ENCODE data around the gene PISD.

The PISD gene

DNA sequence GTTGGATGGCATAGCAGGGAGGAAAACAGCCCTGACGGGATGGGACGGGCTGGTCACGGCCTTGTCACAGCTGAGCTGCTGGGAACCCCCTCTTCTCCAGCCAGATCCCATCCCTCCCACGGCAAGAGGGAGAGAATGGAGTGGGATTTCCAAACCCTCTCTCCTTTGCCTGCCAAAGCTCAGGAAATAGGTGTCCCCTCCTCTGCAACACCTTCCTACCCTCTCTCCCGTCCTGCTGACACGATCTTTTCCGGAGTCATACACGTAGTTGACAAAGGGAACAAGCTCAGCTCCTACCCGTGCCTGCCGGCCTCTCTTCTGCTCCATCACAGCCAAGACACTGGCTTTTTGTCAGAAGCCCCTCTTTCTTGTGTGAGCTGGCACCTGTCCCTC lies 48.1 kb downstream of the PISD start:
- no peak for DNase-seq
- Histone ChIP-seq H2AFZ (ENCODE audit: low read depth, low read length) (no peak overlapping the region), H2BK5ac (ENCODE audit: low read depth, low read length, poor library complexity, severe bottlenecking) (no peak overlapping the region), H3K27me3 (ENCODE audit: control insufficient read depth in 1 of 2, insufficient read depth in 1 of 2, low read length in 2 of 2) (no peaks in the 10 kb centered on the region), H3K9ac (ENCODE audit: low read length) (no peak overlapping the region), H3K36me3 (ENCODE audit: control insufficient read depth in 1 of 2, insufficient read depth in 2 of 2, low read depth in 1 of 2, low read length in 2 of 2) (peaks cover 50 to 79% of the 10 kb centered on the region in 2 experiments), H3K9me3 (ENCODE audit: control insufficient read depth, low read length) (no peaks in the 10 kb centered on the region), H3K4me3 (ENCODE audit: insufficient read depth in 1 of 2, low read depth in 1 of 2, low read length in 2 of 2) (no peak overlapping the region), H3K79me1 (replicated peaks; ENCODE audit: low read length, poor library complexity, severe bottlenecking) (peaks cover 9% of the 10 kb centered on the region), H2AK5ac (ENCODE audit: low read length, severe bottlenecking) (no peak overlapping the region), H4K91ac (ENCODE audit: low read length) (peak overlapping the region; percentile 20), H2BK15ac (ENCODE audit: low read depth, poor library complexity, severe bottlenecking) (peak overlapping the region; percentile 17), H4K8ac (ENCODE audit: low read length) (no peak overlapping the region), H3K27ac (ENCODE audit: low read length, poor library complexity, severe bottlenecking) (no peak overlapping the region), H3K18ac (ENCODE audit: low read depth in 1 of 2, low read length in 2 of 2) (no peak overlapping the region), H3K14ac (ENCODE audit: low read length in 2 of 2) (no peak overlapping the region), H2BK12ac (ENCODE audit: low read length in 2 of 2) (peak overlapping the region in 1 of 2 experiments; percentile 12), H3K23ac (ENCODE audit: low read length in 2 of 2) (no peak overlapping the region), H3K4me2 (ENCODE audit: low read length, poor library complexity, severe bottlenecking) (no peak overlapping the region), H3K4me1 (ENCODE audit: control insufficient read depth, insufficient read depth, low read depth, low read length) (peaks cover 4% of the 10 kb centered on the region), H2BK120ac (ENCODE audit: low read depth, low read length) (no peak overlapping the region), H3K4ac (ENCODE audit: low read depth in 1 of 2, low read length in 2 of 2) (peak overlapping the region in 1 of 2 experiments; percentile 30)
- WGBS, result 96% methylated on average over 7 of the region's 10 CpGs

DNA sequence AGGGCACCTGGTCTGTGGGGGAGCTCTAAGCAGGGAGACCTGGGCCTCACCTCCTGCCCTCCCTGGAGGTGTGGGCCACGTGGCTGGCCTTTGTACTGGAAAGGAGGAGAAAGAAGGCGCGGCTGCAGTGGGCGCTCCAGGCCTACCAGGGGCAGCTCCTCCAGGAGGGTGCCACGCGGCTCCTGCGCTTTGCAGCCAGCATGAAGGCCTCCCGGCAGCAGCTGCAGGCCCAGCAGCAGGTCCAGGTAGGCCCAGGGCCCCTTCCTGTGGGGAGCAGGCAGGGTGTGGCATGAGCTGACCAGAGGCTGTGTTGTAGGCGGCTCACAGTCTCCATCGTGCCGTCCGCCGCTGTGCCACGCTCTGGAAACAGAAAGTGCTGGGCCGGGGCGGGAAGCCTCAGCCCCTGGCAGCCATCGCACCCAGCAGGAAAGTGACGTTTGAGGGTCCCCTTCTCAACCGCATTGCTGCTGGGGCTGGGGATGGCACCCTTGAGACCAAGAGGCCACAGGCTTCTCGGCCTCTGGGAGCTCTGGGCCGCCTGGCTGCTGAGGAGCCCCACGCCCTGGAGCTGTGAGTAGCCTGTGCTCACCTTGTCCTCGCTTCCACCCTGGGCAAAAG lies 48.6 kb downstream of the PISD start:
- WGBS, result 95% methylated on average over 21 of the region's 23 CpGs
- Histone ChIP-seq H3K9ac (ENCODE audit: low read length) (no peak overlapping the region), H3K4ac (ENCODE audit: low read depth in 1 of 2, low read length in 2 of 2) (peak overlapping the region in 1 of 2 experiments; percentile 30), H3K18ac (ENCODE audit: low read depth in 1 of 2, low read length in 2 of 2) (no peak overlapping the region), H2BK15ac (ENCODE audit: low read depth, poor library complexity, severe bottlenecking) (no peak overlapping the region), H3K4me2 (ENCODE audit: low read length, poor library complexity, severe bottlenecking) (no peak overlapping the region), H2AK5ac (ENCODE audit: low read length, severe bottlenecking) (no peak overlapping the region), H4K91ac (ENCODE audit: low read length) (peak overlapping the region; percentile 20), H3K9me3 (ENCODE audit: control insufficient read depth, low read length) (no peaks in the 10 kb centered on the region), H3K27ac (ENCODE audit: low read length, poor library complexity, severe bottlenecking) (no peak overlapping the region), H3K36me3 (ENCODE audit: control insufficient read depth in 1 of 2, insufficient read depth in 2 of 2, low read depth in 1 of 2, low read length in 2 of 2) (peaks cover 46 to 74% of the 10 kb centered on the region in 2 experiments), H3K79me1 (replicated peaks; ENCODE audit: low read length, poor library complexity, severe bottlenecking) (peaks cover 5% of the 10 kb centered on the region), H3K14ac (ENCODE audit: low read length in 2 of 2) (no peak overlapping the region), H3K4me1 (ENCODE audit: control insufficient read depth, insufficient read depth, low read depth, low read length) (peaks cover 4% of the 10 kb centered on the region), H3K23ac (ENCODE audit: low read length in 2 of 2) (no peak overlapping the region), H2BK12ac (ENCODE audit: low read length in 2 of 2) (peak overlapping the region in 1 of 2 experiments; percentile 12), H2BK120ac (ENCODE audit: low read depth, low read length) (no peak overlapping the region), H2BK5ac (ENCODE audit: low read depth, low read length, poor library complexity, severe bottlenecking) (no peak overlapping the region), H4K8ac (ENCODE audit: low read length) (no peak overlapping the region), H3K27me3 (ENCODE audit: control insufficient read depth in 1 of 2, insufficient read depth in 1 of 2, low read length in 2 of 2) (no peaks in the 10 kb centered on the region), H2AFZ (ENCODE audit: low read depth, low read length) (no peak overlapping the region), H3K4me3 (ENCODE audit: insufficient read depth in 1 of 2, low read depth in 1 of 2, low read length in 2 of 2) (no peak overlapping the region)
- DNase-seq, result no peak

DNA sequence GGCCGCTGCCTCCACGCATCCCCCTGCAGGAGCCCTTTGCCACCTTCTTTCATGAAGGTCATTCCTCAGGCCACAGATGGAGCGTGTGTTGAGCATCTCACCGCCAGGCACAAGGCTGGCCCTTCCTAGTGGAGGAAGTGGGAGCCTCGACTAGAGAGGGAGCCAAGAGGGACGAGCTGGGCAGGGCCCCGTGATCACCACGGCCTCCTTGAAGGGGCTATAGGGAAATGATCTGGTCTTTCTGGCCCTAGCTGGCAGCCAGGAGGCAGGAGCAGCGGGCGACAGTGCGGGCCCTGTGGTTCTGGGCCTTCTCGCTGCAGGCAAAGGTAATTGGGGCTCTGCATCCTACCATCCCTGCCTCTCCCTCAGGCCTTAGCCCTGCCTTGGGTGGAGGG lies 49.1 kb downstream of the PISD start:
- 88% methylated on average over 8 of the region's 12 CpGs for WGBS

DNA sequence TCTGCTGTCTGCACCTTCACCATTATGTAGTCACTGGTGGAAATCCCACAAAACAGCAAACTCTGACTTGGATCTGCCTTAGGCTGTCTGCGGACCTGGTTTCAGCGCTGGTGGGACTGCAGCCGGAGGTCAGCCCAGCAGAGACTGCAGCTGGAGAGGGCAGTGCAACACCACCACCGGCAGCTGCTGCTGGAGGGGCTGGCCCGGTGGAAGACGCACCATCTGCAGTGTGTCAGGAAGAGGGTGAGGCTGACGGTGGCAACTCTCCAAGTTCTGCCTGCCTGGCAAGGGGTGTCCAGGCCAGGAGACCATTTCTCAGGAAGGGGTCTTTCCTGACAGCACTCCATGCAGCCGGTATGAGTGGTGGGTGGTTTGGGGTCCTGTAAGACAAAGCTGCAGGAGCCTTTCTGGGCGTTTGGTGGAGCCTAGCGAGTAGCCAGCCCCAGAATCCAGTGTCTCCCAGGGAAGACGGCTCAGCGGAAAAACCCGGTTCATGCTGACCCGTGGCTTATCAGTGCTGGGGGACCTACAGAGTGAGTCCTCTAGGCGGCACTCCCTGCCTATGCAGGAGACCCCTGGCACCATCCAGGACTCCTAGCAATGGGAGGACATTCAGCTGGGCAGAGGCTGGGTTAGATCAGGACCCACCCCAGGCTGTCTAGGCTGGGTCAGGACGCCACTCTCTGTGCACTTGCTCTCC lies 50.8 kb downstream of the PISD start:
- no peak overlapping the region for H3K14ac ChIP-seq (ENCODE audit: low read length in 2 of 2)
- WGBS, result 71% methylated on average over 16 of the region's 16 CpGs

More for the DNA sequence above, 49.1 kb downstream of the PISD start:
- Histone ChIP-seq H3K4me2 (ENCODE audit: low read length, poor library complexity, severe bottlenecking) (no peak overlapping the region), H4K8ac (ENCODE audit: low read length) (no peak overlapping the region), H3K9ac (ENCODE audit: low read length) (no peak overlapping the region), H3K27me3 (ENCODE audit: control insufficient read depth in 1 of 2, insufficient read depth in 1 of 2, low read length in 2 of 2) (no peaks in the 10 kb centered on the region), H2BK120ac (ENCODE audit: low read depth, low read length) (no peak overlapping the region), H3K4me3 (ENCODE audit: insufficient read depth in 1 of 2, low read depth in 1 of 2, low read length in 2 of 2) (no peak overlapping the region), H3K9me3 (ENCODE audit: control insufficient read depth, low read length) (no peaks in the 10 kb centered on the region), H3K18ac (ENCODE audit: low read depth in 1 of 2, low read length in 2 of 2) (no peak overlapping the region), H2BK15ac (ENCODE audit: low read depth, poor library complexity, severe bottlenecking) (no peak overlapping the region), H3K27ac (ENCODE audit: low read length, poor library complexity, severe bottlenecking) (no peak overlapping the region), H3K79me1 (replicated peaks; ENCODE audit: low read length, poor library complexity, severe bottlenecking) (peaks cover 2% of the 10 kb centered on the region), H2BK12ac (ENCODE audit: low read length in 2 of 2) (no peak overlapping the region), H2AFZ (ENCODE audit: low read depth, low read length) (no peak overlapping the region), H4K91ac (ENCODE audit: low read length) (no peak overlapping the region), H3K36me3 (ENCODE audit: control insufficient read depth in 1 of 2, insufficient read depth in 2 of 2, low read depth in 1 of 2, low read length in 2 of 2) (peaks cover 43 to 72% of the 10 kb centered on the region in 2 experiments), H2AK5ac (ENCODE audit: low read length, severe bottlenecking) (no peak overlapping the region), H3K4me1 (ENCODE audit: control insufficient read depth, insufficient read depth, low read depth, low read length) (peaks cover 4% of the 10 kb centered on the region), H2BK5ac (ENCODE audit: low read depth, low read length, poor library complexity, severe bottlenecking) (no peak overlapping the region), H3K23ac (ENCODE audit: low read length in 2 of 2) (no peak overlapping the region), H3K14ac (ENCODE audit: low read length in 2 of 2) (no peak overlapping the region), H3K4ac (ENCODE audit: low read depth in 1 of 2, low read length in 2 of 2) (no peak overlapping the region)
- no peak for DNase-seq

More for the DNA sequence above, 50.8 kb downstream of the PISD start:
- H3K79me1 ChIP-seq (replicated peaks; ENCODE audit: low read length, poor library complexity, severe bottlenecking), result no peaks in the 10 kb centered on the region
- no peak overlapping the region for H3K4me3 ChIP-seq (ENCODE audit: insufficient read depth in 1 of 2, low read depth in 1 of 2, low read length in 2 of 2)
- no peak overlapping the region for H2BK5ac ChIP-seq (ENCODE audit: low read depth, low read length, poor library complexity, severe bottlenecking)
- H3K4me2 ChIP-seq (ENCODE audit: low read length, poor library complexity, severe bottlenecking), result no peak overlapping the region
- H3K36me3 ChIP-seq (ENCODE audit: control insufficient read depth in 1 of 2, insufficient read depth in 2 of 2, low read depth in 1 of 2, low read length in 2 of 2), result peaks cover 35 to 59% of the 10 kb centered on the region in 2 experiments
- no peaks in the 10 kb centered on the region for H3K9me3 ChIP-seq (ENCODE audit: control insufficient read depth, low read length)
- H3K27ac ChIP-seq (ENCODE audit: low read length, poor library complexity, severe bottlenecking), result no peak overlapping the region
- H4K8ac ChIP-seq (ENCODE audit: low read length), result peak overlapping the region; percentile 35
- peaks cover 4% of the 10 kb centered on the region for H3K4me1 ChIP-seq (ENCODE audit: control insufficient read depth, insufficient read depth, low read depth, low read length)
- H3K27me3 ChIP-seq (ENCODE audit: control insufficient read depth in 1 of 2, insufficient read depth in 1 of 2, low read length in 2 of 2), result no peaks in the 10 kb centered on the region
- no peak overlapping the region for H2AK5ac ChIP-seq (ENCODE audit: low read length, severe bottlenecking)
- peak overlapping the region; percentile 64 for H4K91ac ChIP-seq (ENCODE audit: low read length)
- peak overlapping the region; percentile 82 for H2BK15ac ChIP-seq (ENCODE audit: low read depth, poor library complexity, severe bottlenecking)
- peak; percentile 57 for DNase-seq
- peak overlapping the region; percentile 42 for H2BK120ac ChIP-seq (ENCODE audit: low read depth, low read length)
- no peak overlapping the region for H3K9ac ChIP-seq (ENCODE audit: low read length)
- peak overlapping the region in 1 of 2 experiments; percentile 26 for H2BK12ac ChIP-seq (ENCODE audit: low read length in 2 of 2)
- no peak overlapping the region for H3K23ac ChIP-seq (ENCODE audit: low read length in 2 of 2)
- peak overlapping the region; percentile 7 to 18 for H3K18ac ChIP-seq (ENCODE audit: low read depth in 1 of 2, low read length in 2 of 2)
- H3K4ac ChIP-seq (ENCODE audit: low read depth in 1 of 2, low read length in 2 of 2), result peak overlapping the region; percentile 27 to 37
- no peak overlapping the region for H2AFZ ChIP-seq (ENCODE audit: low read depth, low read length)
